HG03196 (cell line): Measurements from ENCODE around the gene SRPRB.
"Not testable (repeated sequence)": the region's sequence is repeated elsewhere in the genome, so short reads cannot be mapped to it uniquely, and the experiment has no call there.

Experiments used
- ATAC-seq: cut with Tn5 transposase; IDR thresholded peaks from one replicate; pipeline ENCODE4 v1.9.1; 2021; ENCODE audit not compliant: unreplicated experiment

The SRPRB gene

GRCh38 chr3:133777807-133778568 is 27.6 kb upstream of the SRPRB start:
- ATAC-seq, result no peak

- no peak for ATAC-seq
These were observed 25.9 kb upstream of the SRPRB start for GRCh38 chr3:133779626-133780203.

- ATAC-seq, result not testable (repeated sequence)
These were observed 24.9 kb upstream of the SRPRB start for GRCh38 chr3:133780756-133781155.

GRCh38 chr3:133781570-133781969 is 24.0 kb upstream of the SRPRB start:
- no peak for ATAC-seq

GRCh38 chr3:133782454-133782853 is 23.2 kb upstream of the SRPRB start:
- ATAC-seq, result no peak

GRCh38 chr3:133783762-133784161 is 21.9 kb upstream of the SRPRB start:
- no peak for ATAC-seq

- ATAC-seq, result no peak
These were observed 17.6 kb upstream of the SRPRB start for GRCh38 chr3:133788024-133788423.

- no peak for ATAC-seq
These were observed 13.3 kb upstream of the SRPRB start for GRCh38 chr3:133792171-133792763.

- ATAC-seq, result no peak
These were observed 8.1 kb upstream of the SRPRB start for GRCh38 chr3:133797396-133798105.

- ATAC-seq, result no peak
These were observed 5.6 kb upstream of the SRPRB start for GRCh38 chr3:133799794-133800585.

GRCh38 chr3:133803469-133803868 is 2.1 kb upstream of the SRPRB start:
- no peak for ATAC-seq

- no peak for ATAC-seq
These were observed 719 bp upstream of the SRPRB start for GRCh38 chr3:133804896-133805295.

GRCh38 chr3:133805384-133805701 is 272 bp upstream of the SRPRB start:
- ATAC-seq, result no peak

- ATAC-seq, result no peak
These were observed 7.3 kb downstream of the SRPRB start for GRCh38 chr3:133812872-133813271.

- no peak for ATAC-seq
These were observed 9.8 kb downstream of the SRPRB start for GRCh38 chr3:133815386-133815785.

GRCh38 chr3:133820129-133820528 is 14.5 kb downstream of the SRPRB start:
- no peak for ATAC-seq

GRCh38 chr3:133820889-133821675 is 15.5 kb downstream of the SRPRB start:
- ATAC-seq, result no peak

GRCh38 chr3:133821767-133822638 is 16.4 kb downstream of the SRPRB start:
- no peak for ATAC-seq

- ATAC-seq, result no peak
These were observed 19.4 kb downstream of the SRPRB start for GRCh38 chr3:133824961-133825485.
